Epidermal melanocyte (primary cell): ENCODE measurements around the gene POP7.
"Not testable (repeated sequence)": the region's sequence is repeated elsewhere in the genome, so short reads cannot be mapped to it uniquely, and the experiment has no call there.

Experiments
- DNase-seq: peaks from one replicate; pipeline ENCODE4 v3.0.0; 2011; ENCODE audit warnings: low spot score; ENCODE audit not compliant: insufficient read length

Gene POP7

DNA sequence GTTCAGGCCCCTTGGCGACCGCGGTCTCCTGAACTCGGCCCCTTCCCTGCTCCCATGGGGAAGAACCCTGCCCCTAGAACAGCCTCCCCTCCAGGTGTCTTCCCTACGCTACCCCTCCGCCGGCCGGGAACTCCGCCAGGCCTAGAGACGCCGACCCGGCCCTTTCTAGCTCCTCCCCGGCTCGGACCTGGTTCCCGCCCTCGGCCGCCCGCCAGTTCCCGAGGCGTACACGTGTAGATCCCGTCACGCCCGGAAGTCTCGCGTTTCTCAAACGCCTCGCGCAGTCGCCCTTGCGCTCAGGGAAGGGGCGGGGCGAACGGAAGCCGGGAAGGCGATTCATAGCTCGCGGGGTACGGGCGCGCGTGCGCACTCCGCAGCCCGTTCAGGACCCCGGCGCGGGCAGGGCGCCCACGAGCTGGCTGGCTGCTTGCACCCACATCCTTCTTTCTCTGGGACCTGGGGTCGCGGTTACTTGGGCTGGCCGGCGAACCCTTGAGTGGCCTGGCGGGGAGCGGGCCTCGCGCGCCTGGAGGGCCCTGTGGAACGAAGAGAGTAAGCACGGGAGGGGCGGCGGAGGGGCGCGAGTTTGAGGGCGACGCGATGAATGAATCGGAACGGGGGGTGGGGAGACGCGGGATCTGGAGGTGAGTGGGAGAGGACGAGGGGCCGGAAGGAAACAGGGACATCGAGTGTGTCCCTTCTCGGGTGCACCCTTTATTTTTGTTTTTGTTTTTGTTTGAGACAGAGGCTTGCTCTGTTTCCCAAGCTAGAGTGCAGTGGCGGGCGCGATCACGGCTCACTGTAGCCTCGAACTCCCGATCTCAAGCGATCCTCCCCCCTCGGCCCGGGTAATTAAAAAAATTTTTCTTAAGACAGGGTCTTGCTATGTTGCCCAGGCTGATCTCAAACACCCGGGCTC lies at the start of gene POP7:
POP7 (plus strand) TSS at position 369 of the 919 bp plus-strand sequence. CDS start 710 bp downstream, outside the sequence.
- peak; percentile 89 for DNase-seq

DNA sequence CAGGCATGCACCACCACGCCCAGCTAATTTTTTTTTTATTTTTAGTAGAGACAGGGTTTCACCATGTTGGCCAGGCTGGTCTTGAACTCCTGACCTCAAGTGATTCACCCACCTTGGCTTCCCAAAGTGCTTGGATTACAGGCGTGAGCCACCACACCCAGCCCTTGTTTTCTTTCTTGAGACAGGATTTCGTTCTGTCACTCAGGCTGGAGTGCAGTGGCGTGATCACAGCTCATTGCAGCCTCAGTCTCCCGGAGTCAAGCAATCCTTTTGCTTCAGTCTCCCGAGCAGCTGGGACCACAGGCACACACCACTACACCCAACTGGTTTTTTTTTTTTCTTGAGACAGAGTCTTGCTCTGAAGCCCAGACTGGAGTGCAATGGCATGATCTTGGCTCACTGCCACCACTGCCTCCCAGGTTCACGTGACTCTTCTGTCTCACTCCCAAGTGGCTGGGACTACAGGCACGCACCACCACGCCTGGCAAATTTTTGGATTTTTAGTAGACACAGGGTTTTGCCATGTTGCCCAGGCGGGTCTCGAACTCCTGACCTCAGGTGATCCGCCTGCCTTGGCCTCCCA lies 43.6 kb upstream of the POP7 start:
- not testable (repeated sequence) for DNase-seq

GRCh38 chr7:100665168-100665726 lies 40.7 kb upstream of the POP7 start:
- DNase-seq, result no peak

- no peak for DNase-seq
Measured at GRCh38 chr7:100667331-100668068, 38.4 kb upstream of the POP7 start.

- DNase-seq, result no peak
Measured at GRCh38 chr7:100668069-100668449, 37.9 kb upstream of the POP7 start.

- DNase-seq, result not testable (repeated sequence)
Measured at GRCh38 chr7:100669106-100669505, 36.8 kb upstream of the POP7 start.

- no peak for DNase-seq
Measured at GRCh38 chr7:100670074-100670473, 35.8 kb upstream of the POP7 start.

- DNase-seq, result no peak
Measured at GRCh38 chr7:100671353-100672327, 34.3 kb upstream of the POP7 start.

DNA sequence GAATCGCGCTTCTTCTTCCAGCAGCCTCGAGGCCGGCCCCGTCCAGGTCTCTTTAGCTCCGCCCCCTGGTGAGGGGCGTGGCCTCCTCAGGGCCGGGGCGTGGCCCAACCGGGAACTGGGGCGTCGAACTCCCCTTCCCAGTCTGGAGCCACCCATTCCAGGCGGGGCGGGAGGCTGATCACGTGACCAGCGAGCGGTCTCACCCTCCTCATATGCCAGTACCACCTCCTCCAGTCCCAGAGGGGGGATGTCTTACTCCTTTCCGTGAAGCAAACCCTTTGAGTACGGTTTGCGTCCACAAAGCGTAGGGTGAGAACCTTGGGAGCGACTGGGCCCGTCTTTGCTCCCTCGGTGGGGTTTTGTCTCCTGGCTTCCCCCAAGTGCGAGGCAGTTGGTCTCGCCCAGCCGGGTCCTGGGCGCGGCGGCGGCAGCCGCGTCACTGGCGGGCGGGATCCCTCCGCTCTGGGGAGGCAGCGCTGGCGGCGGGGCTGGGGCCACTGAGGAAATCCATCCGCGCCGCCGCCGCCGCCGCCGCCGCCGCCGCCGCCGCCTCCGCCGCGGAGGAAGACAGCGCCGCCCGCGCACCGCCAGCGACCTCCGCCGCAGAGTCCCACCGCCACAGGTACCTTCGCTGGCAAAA lies 32.5 kb upstream of the POP7 start, which contains the start of gene GNB2:
GNB2 (plus strand) TSS at position 439 of the 640 bp plus-strand sequence. CDS start 2,526 bp downstream, outside the sequence.
- peak; percentile 96 for DNase-seq

GRCh38 chr7:100673942-100674410 lies 31.9 kb upstream of the POP7 start:
- no peak for DNase-seq

- no peak for DNase-seq
Measured at GRCh38 chr7:100674411-100675104, 31.4 kb upstream of the POP7 start.

DNA sequence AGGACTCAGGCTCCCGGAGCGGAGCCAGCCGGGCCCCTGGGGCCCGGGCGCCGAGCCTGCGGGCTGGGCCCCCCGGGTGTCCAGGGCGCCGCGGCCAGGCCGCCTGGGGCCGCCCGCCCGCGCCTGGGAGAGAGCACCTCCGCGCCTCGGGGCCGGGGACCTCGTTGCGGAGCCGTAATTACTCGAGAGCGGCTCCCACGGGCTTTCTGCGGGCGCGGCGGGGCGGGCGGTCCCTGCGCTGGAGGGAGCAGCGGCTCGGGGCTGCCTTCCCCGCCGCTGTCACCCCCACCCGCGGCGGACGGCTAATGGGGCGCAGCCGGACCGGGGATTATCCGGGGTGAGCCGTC lies 30.8 kb upstream of the POP7 start:
- DNase-seq, result no peak

GRCh38 chr7:100675581-100676350 lies 30.2 kb upstream of the POP7 start:
- peak; percentile 68 for DNase-seq

DNA sequence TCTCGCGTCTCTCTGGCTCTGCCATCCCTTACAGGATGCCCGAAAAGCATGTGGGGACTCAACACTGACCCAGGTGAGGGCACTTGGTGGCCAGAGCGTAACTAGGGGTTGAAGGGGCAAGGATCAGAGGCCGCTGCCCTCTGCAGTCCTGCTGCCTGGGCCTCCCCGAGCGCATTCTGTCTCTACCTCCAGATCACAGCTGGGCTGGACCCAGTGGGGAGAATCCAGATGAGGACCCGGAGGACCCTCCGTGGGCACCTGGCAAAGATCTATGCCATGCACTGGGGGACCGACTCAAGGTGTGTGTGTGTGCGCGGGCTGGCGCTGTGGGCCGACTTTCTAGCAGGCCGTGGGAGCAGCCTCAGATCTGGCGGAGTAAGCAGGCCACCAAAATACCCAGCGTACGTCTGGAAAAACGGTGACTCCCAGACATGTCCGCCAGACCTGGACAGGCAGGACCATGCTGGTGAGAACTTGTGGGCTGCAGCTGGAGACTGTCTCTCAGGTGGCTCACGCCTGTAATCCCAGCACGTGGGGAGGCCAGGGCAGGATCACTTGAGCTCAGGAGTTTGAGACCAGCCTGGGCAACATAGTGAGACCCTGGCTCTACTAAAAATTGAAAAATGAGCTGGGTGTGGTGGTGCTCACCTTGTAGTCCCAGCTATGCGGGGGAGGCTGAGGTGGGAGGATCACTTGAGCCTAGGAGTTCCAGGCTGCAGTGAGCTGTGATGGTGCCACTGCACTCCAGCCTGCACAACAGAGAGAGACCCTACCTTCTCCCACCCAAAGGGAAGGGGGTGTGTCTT lies 29.2 kb upstream of the POP7 start:
- DNase-seq, result no peak

GRCh38 chr7:100677308-100678267 lies 28.3 kb upstream of the POP7 start:
- no peak for DNase-seq

DNA sequence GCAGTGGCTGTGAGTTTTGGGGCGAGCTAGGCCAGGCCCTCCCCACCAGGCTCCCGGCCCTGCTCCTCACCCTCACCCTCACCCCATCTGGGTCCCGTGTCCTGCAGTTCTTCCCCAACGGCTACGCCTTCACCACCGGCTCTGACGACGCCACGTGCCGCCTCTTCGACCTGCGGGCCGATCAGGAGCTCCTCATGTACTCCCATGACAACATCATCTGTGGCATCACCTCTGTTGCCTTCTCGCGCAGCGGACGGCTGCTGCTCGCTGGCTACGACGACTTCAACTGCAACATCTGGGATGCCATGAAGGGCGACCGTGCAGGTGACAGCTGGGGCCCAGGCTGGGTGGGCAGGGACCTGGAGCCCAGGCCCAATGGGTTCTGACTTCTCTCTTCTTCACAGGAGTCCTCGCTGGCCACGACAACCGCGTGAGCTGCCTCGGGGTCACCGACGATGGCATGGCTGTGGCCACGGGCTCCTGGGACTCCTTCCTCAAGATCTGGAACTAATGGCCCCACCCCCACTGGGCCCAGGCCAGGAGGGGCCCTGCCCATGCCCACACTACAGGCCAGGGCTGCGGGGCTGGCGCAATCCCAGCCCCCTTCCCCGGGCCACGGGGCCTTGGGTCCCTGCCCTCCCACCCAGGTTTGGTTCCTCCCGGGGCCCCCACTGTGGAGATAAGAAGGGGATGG lies 27.5 kb upstream of the POP7 start:
- no peak for DNase-seq
